HCT116 (cell line): Measurements from ENCODE around the gene CRIP2.
A peak's percentile ranks its signal among the peaks of the same experiment; 100 is the strongest.

Experiments
- CTCF ChIP-seq, 3 experiments: fragments of 200-600 bp in 1 of 3; sonication (generic) in 1 of 3; IDR thresholded peaks in 2 of 3; conservative IDR thresholded peaks in 1 of 3; 2 replicates each; pipeline ENCODE4 v1.5.1; 2012 to 2017; ENCODE audit warnings: low read depth in 2 of 3, low read length in 2 of 3, antibody characterized with exemption in 1 of 3, borderline replicate concordance in 1 of 3, control low read depth in 1 of 3, mild to moderate bottlenecking in 1 of 3, mixed read lengths in 1 of 3, mixed run types in 1 of 3, moderate library complexity in 1 of 3; ENCODE audit not compliant: insufficient read depth in 1 of 3
- TF ChIP-seq, protein P1 (sequence below): IDR thresholded peaks from 2 replicates; pipeline ENCODE4 v1.6.1; 2012
- TF ChIP-seq, protein P2 (sequence below): IDR thresholded peaks from 2 replicates; pipeline ENCODE4 v1.6.1; 2012; ENCODE audit warnings: low read depth

DNA sequence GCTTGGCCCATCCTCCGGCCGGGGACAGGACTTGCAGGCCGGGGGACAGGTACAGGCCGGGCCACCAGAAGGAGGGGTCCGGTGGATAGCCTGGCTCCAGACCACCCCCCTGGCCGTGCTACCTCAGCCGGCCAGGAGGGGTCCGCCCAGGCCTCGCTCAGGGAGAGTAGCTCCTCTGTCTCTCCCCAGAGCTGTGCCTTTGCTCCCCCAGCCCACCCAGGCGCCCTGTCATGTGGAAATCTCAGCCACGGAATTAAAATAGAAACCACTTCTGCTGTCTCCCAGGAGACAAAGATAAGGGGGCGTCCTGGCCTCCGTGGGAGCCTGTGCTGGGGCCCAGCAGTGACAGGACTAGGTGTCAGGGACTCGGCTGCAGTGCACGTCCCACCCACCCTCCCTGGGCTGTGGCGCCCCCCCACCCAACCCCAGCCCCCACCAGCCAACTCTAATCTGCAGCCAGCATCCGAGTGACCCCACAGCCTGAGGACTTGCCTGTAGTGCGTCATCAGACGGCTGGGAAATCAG, 3.3 kb upstream of the CRIP2 start:
- TF ChIP-seq CTCF (IDR thresholded peaks at IDR 0.05 in 2 of 3, conservative IDR thresholded peaks at IDR 0.05 in 1 of 3; ENCODE audit: borderline replicate concordance in 1 of 3, insufficient read depth in 1 of 3, low read depth in 2 of 3, low read length in 2 of 3) = peak in 1 of 3 experiments; percentile 28; a peak in 2 of 6 replicates
- TF ChIP-seq, protein P1, sequence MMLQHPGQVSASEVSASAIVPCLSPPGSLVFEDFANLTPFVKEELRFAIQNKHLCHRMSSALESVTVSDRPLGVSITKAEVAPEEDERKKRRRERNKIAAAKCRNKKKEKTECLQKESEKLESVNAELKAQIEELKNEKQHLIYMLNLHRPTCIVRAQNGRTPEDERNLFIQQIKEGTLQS = no peak
- TF ChIP-seq, protein P2, sequence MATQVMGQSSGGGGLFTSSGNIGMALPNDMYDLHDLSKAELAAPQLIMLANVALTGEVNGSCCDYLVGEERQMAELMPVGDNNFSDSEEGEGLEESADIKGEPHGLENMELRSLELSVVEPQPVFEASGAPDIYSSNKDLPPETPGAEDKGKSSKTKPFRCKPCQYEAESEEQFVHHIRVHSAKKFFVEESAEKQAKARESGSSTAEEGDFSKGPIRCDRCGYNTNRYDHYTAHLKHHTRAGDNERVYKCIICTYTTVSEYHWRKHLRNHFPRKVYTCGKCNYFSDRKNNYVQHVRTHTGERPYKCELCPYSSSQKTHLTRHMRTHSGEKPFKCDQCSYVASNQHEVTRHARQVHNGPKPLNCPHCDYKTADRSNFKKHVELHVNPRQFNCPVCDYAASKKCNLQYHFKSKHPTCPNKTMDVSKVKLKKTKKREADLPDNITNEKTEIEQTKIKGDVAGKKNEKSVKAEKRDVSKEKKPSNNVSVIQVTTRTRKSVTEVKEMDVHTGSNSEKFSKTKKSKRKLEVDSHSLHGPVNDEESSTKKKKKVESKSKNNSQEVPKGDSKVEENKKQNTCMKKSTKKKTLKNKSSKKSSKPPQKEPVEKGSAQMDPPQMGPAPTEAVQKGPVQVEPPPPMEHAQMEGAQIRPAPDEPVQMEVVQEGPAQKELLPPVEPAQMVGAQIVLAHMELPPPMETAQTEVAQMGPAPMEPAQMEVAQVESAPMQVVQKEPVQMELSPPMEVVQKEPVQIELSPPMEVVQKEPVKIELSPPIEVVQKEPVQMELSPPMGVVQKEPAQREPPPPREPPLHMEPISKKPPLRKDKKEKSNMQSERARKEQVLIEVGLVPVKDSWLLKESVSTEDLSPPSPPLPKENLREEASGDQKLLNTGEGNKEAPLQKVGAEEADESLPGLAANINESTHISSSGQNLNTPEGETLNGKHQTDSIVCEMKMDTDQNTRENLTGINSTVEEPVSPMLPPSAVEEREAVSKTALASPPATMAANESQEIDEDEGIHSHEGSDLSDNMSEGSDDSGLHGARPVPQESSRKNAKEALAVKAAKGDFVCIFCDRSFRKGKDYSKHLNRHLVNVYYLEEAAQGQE = no peak
